ENCODE results near the gene KAZN.

The KAZN gene

GRCh38 chr1:14781811-14782210, 183.3 kb downstream of the KAZN start:
- DNase-seq (ENCODE audit: low spot score): no peak
- TF ChIP-seq, protein P1, sequence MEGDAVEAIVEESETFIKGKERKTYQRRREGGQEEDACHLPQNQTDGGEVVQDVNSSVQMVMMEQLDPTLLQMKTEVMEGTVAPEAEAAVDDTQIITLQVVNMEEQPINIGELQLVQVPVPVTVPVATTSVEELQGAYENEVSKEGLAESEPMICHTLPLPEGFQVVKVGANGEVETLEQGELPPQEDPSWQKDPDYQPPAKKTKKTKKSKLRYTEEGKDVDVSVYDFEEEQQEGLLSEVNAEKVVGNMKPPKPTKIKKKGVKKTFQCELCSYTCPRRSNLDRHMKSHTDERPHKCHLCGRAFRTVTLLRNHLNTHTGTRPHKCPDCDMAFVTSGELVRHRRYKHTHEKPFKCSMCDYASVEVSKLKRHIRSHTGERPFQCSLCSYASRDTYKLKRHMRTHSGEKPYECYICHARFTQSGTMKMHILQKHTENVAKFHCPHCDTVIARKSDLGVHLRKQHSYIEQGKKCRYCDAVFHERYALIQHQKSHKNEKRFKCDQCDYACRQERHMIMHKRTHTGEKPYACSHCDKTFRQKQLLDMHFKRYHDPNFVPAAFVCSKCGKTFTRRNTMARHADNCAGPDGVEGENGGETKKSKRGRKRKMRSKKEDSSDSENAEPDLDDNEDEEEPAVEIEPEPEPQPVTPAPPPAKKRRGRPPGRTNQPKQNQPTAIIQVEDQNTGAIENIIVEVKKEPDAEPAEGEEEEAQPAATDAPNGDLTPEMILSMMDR (IDR thresholded peaks at IDR 0.05; ENCODE audit: borderline replicate concordance, control extremely low read depth, extremely low read depth, insufficient read depth, missing control alignments): no peak
- in situ Hi-C loops (cut with MboI; ENCODE audit: low sequenced_read_pairs, unreplicated experiment): no loop called here

DNA sequence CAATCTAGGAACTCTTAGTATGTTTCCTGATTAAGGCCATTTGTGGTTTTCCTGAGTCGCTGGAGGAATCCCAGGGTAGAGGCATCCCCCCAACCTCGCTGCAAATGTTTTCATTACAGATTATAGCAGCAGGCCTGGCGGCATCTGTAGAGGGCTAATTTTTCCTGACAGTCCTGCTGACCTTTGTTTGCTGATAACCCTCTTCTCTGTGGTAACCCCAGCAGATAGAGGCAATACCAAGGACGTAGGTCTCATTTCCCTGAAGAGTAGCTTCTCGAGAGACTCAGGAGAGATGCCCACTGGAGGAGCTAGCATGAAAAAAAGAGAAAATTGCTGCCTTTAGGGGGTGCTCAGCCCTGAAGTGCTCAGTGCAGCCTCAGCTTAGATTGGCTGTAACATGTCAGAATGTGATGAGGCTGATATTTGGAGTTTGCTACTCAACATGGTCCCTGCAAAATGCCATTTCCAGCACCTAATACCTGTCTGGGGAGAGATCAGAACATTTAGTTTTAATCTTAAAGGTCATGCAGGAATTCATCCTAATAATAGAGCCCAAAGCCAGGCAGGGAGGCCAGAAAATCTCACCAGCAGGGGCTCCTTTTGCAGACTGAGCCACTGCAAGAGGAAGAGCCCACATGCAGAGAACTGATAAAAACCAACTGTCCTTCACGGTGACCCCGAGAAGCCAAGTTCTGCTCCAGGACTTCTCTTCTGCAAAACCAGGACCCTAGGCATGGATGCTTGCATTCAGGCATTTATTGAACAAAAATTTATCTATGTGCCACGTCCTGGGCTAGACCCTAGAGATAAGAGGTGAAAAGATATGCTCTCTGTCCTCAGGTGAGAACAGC, 184.5 kb downstream of the KAZN start:
- TF ChIP-seq, protein P1 (IDR thresholded peaks at IDR 0.05; ENCODE audit: borderline replicate concordance, control extremely low read depth, extremely low read depth, insufficient read depth, missing control alignments): no peak
- no peak for DNase-seq (ENCODE audit: low spot score)
- in situ Hi-C loops (cut with MboI; ENCODE audit: low sequenced_read_pairs, unreplicated experiment): no loop called here

- DNase-seq (ENCODE audit: low spot score): no peak
- in situ Hi-C loops (cut with MboI; ENCODE audit: low sequenced_read_pairs, unreplicated experiment): no loop called here
- TF ChIP-seq, protein P1 (IDR thresholded peaks at IDR 0.05; ENCODE audit: borderline replicate concordance, control extremely low read depth, extremely low read depth, insufficient read depth, missing control alignments): no peak
Observed at GRCh38 chr1:14783592-14783886, 185.1 kb downstream of the KAZN start.

GRCh38 chr1:14784790-14785773, 186.6 kb downstream of the KAZN start:
- DNase-seq (ENCODE audit: low spot score): no peak
- TF ChIP-seq, protein P1 (IDR thresholded peaks at IDR 0.05; ENCODE audit: borderline replicate concordance, control extremely low read depth, extremely low read depth, insufficient read depth, missing control alignments): no peak
- in situ Hi-C loops (cut with MboI; ENCODE audit: low sequenced_read_pairs, unreplicated experiment): no loop called here

GRCh38 chr1:14786109-14786675, 187.7 kb downstream of the KAZN start:
- TF ChIP-seq, protein P1 (IDR thresholded peaks at IDR 0.05; ENCODE audit: borderline replicate concordance, control extremely low read depth, extremely low read depth, insufficient read depth, missing control alignments): no peak
- no peak for DNase-seq (ENCODE audit: low spot score)
- in situ Hi-C loops (cut with MboI; ENCODE audit: low sequenced_read_pairs, unreplicated experiment): no loop called here

GRCh38 chr1:14786681-14787080, 188.2 kb downstream of the KAZN start:
- TF ChIP-seq, protein P1 (IDR thresholded peaks at IDR 0.05; ENCODE audit: borderline replicate concordance, control extremely low read depth, extremely low read depth, insufficient read depth, missing control alignments): no peak
- in situ Hi-C loops (cut with MboI; ENCODE audit: low sequenced_read_pairs, unreplicated experiment): no loop called here
- DNase-seq (ENCODE audit: low spot score): no peak
